ENCODE measurements around the gene BANP. TPM values are rescaled to one million over a fixed set of nuclear protein-coding genes. Genes with fewer than 3 reads are reported as not detected.
A peak's percentile ranks its signal among the peaks of the same experiment; 100 is the strongest.

Gene BANP
- total RNA-seq, 8 experiments from 2014 or later, result 12.9 to 28.1 (median 18.5) TPM

DNA sequence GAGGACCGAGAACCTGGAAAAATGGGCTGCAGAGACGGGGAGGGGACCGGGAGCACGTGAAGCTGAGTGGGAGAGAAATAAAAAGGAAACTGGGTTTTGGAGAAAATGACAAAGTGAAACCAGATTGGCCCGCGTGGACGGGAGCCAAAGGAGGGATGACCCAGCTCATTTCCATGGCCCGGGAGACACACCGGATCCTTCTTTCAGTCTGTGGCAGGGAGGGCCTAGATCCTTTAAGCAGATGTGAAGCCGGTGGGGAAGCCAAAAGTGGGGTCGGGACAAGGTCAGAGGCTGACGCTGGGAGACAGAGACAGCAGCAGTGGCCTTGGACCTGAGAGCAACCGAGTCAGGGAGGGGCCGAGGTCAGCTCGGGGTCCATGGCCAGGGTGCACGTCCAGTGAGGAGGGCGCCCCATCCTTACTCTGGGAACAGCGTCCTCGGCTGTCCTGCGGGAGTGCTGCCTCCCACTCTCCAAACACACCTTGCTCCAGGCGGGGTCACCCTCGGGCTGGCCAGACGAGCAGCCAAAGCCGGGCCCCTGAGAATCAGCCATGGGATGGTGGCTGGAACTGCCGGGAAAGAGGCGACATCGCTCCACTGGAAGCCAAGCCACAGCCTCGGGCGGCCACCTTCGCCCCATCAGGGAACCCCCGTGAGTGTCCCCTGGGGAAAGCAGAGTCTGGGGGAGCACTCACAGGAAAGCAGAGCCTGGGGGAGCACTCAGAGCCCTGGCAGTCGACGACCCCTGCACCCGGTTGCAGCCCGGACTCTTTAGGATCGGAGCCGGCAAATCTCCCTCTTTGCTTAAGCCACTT lies 32.2 kb upstream of the BANP start:
- peaks cover 9 to 13% of the 10 kb centered on the region in 2 donors for H3K4me1 ChIP-seq (replicated peaks in 1 of 2)
- peak in 2 of 8 experiments; percentile 73 to 82 for ATAC-seq (replicated peaks in 6 of 8)
- no peak overlapping the region for H3K4me3 ChIP-seq
- no peak overlapping the region for H3K27ac ChIP-seq
- WGBS, 10 experiments, result 16 to 91% (median 57%) methylated on average over 1 to 9 of the region's 37 CpGs; no CpG with 5 or more reads in 2 of the 10 experiments
- in situ Hi-C loops (cut with MboI; ENCODE audit: low pct_unique_long_range_greater_than_20kb in 2 of 9, low sequenced_read_pairs in 9 of 9, unreplicated experiment in 9 of 9), result no loop called here

DNA sequence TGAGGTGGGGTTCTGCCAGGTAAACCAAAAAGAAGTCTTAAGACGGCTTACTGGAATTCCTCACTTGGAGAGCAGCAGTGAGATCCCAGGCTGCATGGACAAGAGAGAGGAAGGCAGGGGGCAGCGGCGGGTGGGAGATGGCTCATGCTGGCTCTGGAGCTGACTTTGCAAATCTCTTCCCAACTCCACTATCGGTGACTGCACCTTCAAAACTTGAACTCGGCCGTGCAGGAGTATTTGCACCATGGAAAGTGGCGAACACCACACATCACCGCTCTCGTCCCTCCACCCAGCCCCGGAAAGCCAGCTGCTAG lies 31.6 kb upstream of the BANP start:
- 70 to 100% (median 90%) methylated on average over 1 to 7 of the region's 10 CpGs; no CpG with 5 or more reads in 5 of the 10 experiments for whole genome bisulfite sequencing, 10 experiments
- Histone ChIP-seq H3K4me1 (replicated peaks in 1 of 2) (peaks cover 15 to 18% of the 10 kb centered on the region in 2 donors), H3K4me3 (no peak overlapping the region), H3K27ac (no peak overlapping the region)
- in situ Hi-C loops (cut with MboI; ENCODE audit: low pct_unique_long_range_greater_than_20kb in 2 of 9, low sequenced_read_pairs in 9 of 9, unreplicated experiment in 9 of 9), result no loop called here
- no peak for ATAC-seq (replicated peaks in 6 of 8)

DNA sequence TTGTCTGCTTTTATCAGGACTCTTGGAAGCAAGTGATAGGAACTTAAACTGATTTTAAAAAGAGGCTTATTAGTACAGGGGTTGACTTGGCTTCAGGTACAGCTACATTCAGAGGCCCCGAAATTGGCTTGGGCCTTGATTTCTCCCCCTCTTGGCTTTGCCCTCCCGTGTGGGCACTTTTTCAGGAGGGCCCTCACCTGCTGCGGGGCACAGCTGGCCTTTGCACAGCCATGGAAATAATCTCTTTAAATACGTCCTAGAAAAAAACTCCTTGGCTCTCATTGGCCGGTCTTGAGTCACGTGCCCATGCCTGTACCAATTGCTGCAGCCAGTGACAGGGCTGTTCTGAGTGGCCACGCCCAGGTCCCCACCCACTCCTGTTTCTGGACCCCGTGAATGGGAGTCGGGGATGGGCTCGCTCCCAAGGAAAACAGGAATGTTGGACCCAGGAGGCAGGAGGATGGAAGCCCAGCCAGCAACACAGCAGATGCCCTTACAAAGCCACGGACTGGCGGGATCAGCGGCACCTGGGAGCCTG lies 29.9 kb upstream of the BANP start:
- no peak overlapping the region for H3K27ac ChIP-seq
- in situ Hi-C loops (cut with MboI; ENCODE audit: low pct_unique_long_range_greater_than_20kb in 2 of 9, low sequenced_read_pairs in 9 of 9, unreplicated experiment in 9 of 9), result no loop called here

DNA sequence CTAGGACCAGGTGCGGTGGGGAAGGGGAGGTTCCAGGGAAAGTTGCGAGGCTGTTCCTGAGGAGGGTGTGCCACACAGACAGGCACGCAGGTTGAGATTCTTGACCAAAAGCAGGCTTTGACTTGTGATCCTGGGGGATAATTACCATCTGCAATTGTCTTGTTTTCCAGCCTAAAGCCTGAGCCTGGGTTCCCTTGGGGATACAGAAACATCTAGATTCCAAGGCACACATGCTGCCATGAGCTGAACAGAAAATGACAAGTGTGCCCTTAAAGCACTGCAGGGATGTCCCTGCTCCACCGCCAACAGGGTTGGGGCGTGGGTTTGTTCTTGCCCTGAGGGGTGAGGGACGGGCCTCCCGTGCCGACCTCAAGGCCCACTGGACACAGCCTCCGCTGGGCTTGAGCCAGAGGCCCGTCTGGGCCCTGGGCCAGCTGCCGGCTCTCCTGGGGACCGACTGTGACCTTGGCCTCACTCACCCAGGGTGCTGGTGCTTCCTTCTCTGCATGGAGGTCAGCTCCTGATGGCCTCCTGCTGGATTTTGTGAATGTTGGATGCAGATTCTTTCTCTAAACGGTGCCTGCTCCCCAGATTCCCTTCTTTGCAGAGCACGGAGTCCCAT lies 28.9 kb upstream of the BANP start:
- Histone ChIP-seq H3K4me3 (no peak overlapping the region), H3K27ac (peak overlapping the region in 1 of 2 donors; percentile 11), H3K4me1 (replicated peaks in 1 of 2) (peaks cover 22 to 26% of the 10 kb centered on the region in 2 donors)
- ATAC-seq (replicated peaks in 6 of 8), result peak in 1 of 8 experiments; percentile 9
- in situ Hi-C loops (cut with MboI; ENCODE audit: low pct_unique_long_range_greater_than_20kb in 2 of 9, low sequenced_read_pairs in 9 of 9, unreplicated experiment in 9 of 9), result no loop called here
- WGBS, 10 experiments, result 46 to 100% (median 90%) methylated on average over 1 to 10 of the region's 14 CpGs; no CpG with 5 or more reads in 7 of the 10 experiments

More for the DNA sequence above, 29.9 kb upstream of the BANP start:
- 82 to 100% (median 100%) methylated on average over 1 to 6 of the region's 13 CpGs; no CpG with 5 or more reads in 3 of the 10 experiments for WGBS, 10 experiments
- ATAC-seq (replicated peaks in 6 of 8), result peak in 1 of 8 experiments; percentile 31
- no peak overlapping the region for H3K4me3 ChIP-seq
- H3K4me1 ChIP-seq (replicated peaks in 1 of 2), result peaks cover 22 to 26% of the 10 kb centered on the region in 2 donors

DNA sequence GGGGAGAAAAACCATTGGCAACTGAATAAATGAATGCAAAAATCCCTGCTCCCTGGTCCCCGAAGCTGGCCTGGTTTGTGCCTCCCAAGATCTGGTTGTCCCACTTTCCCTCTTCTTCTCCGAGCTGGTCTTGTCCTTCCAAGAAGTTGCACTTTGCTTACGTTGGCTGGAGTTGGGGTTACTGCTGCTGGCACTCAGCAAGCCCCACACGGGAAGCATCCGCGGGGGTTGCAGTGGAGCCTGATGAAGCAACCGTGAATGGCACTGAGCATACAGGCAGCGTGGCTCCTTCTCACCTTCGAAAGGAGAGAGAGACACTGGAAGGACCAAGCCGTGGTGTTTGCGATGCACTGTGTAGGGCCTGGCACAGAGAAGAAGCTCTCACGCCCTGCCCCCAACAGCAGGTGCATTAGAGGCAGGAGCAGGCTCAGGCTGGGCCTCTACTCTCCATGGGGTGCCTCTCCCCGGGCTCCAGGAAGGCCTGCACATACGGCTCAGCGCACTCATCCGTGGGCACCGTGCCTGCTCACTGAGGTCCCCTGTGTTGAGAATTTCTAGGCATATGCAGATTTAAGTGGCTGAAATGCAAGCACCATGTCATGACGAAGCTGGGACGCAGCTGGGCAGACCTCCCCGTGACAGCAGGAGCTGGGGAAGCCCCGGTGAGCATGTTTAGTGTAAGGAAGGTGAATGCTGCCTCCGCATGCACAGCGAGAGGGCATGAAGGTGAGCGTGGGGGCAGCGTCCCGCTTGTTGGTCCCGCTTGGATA lies 27.0 kb upstream of the BANP start:
- Histone ChIP-seq H3K27ac (peak overlapping the region; percentile 15 to 42), H3K4me3 (no peak overlapping the region), H3K4me1 (replicated peaks in 1 of 2) (peaks cover 22 to 26% of the 10 kb centered on the region in 2 donors)
- ATAC-seq (replicated peaks in 6 of 8), result peak in 6 of 8 experiments; percentile 49 to 74 (median 68)
- WGBS, 10 experiments, result 40 to 87% (median 70%) methylated on average over 1 to 17 of the region's 27 CpGs; no CpG with 5 or more reads in 1 of the 10 experiments
- in situ Hi-C loops (cut with MboI; ENCODE audit: low pct_unique_long_range_greater_than_20kb in 2 of 9, low sequenced_read_pairs in 9 of 9, unreplicated experiment in 9 of 9), result no loop called here

DNA sequence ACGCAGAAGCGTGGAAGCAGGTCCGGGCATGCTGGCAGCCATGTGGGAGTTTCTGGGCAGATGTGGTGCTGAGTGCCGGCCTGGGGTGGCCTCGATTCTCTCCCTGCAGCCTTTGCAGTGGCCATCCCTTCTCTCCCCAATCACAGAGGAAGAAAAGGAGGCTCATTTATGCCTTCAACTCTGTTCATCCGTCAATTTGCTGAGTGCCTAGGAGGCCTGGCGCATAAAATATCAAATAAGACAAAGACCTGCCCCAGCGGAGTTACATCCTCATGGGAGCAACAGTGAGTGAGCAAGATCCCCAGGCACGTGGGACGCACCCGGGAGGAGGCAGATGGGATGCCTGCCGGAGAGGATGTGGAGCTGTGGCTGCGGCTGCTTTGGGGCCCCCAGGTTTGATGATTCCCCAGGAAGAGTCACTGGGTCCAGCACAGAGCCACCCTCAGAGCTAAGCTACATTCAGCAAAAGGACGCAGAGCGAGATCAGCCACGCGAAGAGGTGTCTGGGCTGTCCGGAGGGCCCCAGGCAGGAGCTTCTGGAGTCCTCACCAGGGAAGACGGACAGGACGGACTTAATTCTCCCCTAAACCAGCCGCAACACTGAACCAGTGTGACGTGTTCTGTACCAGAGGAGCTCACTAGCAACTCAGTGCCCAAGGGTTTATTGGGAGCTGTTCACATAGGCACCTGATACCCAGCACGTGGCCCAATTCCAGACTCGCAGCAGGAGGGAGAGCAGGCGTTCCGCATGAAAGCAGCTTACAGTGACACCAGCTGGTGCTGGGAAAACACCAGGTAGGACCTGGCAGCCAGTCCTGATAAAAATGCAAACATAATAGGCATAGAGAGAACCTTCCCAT lies 26.2 kb upstream of the BANP start:
- 50 to 95% (median 80%) methylated on average over 1 to 15 of the region's 26 CpGs; no CpG with 5 or more reads in 3 of the 10 experiments for WGBS, 10 experiments
- no peak overlapping the region for H3K4me3 ChIP-seq
- in situ Hi-C loops (cut with MboI; ENCODE audit: low pct_unique_long_range_greater_than_20kb in 2 of 9, low sequenced_read_pairs in 9 of 9, unreplicated experiment in 9 of 9), result no loop called here
- peak in 5 of 8 experiments; percentile 48 to 74 (median 69) for ATAC-seq (replicated peaks in 6 of 8)
- peak overlapping the region; percentile 15 to 42 for H3K27ac ChIP-seq
- peaks cover 22 to 26% of the 10 kb centered on the region in 2 donors for H3K4me1 ChIP-seq (replicated peaks in 1 of 2)

DNA sequence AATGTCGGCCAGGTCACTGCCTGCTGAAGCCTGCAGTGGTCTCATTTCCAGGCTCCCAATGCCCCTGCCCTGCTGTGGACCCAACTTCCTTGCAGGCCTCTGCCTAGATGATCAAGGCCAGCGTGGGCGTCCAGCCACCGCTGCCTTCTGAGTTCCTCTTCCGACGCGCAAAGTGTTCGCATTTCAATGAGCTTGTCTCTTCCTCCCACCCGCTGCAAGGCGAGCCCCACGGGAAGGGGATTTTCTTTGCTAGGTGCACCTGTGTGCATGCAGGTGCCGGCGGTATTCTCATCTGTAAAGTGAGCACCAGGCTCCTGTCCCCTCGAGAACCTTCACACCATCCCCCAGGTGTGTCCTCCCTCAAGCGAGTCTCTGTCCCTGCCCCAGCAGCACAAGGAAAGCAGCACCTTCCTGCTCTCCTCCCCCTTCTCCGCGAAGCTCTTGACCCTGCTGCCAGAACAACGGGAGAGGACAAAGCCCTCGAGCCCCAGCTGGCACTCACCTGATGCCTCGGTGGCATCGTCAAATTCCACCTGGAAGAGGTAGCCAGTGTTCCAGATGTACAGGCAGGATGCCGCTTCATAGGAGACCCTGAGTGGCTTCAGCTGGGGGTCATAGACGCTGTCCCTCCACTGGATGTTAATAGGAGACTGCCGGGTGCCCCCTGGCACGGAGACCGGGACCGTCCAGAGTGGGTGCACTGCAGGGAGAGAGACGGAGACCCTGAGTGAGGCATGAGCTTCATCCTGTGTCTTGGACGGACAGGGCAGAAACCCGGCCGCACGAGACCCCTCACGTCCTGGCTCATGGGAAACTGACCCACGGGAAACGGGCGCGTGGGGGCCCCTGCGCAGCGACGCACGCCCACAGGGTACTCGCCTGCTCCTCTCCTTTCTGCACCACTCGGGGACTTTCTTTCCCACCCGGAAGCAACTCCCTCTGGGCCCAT lies 24.7 kb upstream of the BANP start:
- ATAC-seq (replicated peaks in 6 of 8), result no peak
- 50 to 92% (median 76%) methylated on average over 1 to 9 of the region's 44 CpGs; no CpG with 5 or more reads in 1 of the 10 experiments for WGBS, 10 experiments
- in situ Hi-C loops (cut with MboI; ENCODE audit: low pct_unique_long_range_greater_than_20kb in 2 of 9, low sequenced_read_pairs in 9 of 9, unreplicated experiment in 9 of 9), result no loop called here
- peaks cover 25 to 26% of the 10 kb centered on the region in 2 donors for H3K4me1 ChIP-seq (replicated peaks in 1 of 2)
- H3K27ac ChIP-seq, result no peak overlapping the region
- no peak overlapping the region for H3K4me3 ChIP-seq

DNA sequence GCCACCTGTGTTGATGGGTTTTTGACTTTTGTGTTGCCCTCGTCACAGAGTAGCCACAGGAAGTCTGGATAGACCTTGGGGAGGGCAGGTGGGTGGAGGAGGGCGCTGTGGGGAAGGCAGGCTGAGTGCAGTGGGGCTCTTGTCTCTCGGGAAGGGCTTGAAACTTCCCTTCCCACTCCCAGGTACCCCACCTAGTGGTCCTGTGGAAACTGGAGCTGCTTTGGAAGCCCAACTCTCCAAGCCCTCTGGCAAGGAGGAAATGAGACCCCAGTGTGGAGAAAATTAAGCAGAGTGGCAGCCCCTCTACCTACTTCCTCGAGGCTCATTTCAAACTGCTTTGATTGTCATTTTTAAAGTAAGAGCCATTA lies 24.1 kb upstream of the BANP start:
- 68% methylated on average over 3 of the region's 4 CpGs; no CpG with 5 or more reads in 9 of the 10 experiments for WGBS, 10 experiments
- in situ Hi-C loops (cut with MboI; ENCODE audit: low pct_unique_long_range_greater_than_20kb in 2 of 9, low sequenced_read_pairs in 9 of 9, unreplicated experiment in 9 of 9), result no loop called here

DNA sequence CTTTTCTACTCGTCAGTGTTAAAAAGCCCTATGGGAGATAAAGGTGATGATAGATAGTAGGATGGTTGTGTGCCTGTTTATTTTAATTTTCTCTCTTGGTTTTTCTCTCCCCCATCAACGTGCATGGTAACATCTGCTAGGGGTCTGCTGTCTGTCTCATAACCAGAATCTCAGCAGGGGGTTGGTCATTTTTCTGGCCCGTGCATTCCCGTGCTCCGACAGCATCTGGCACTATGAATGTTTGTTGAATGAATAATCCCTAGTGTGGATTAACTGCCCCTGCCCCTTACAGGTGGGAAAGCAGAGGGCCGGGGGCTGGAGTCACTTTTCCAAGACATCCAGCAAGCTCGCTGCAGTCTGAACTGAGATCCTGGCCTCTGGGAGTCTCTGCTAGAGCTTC lies 21.2 kb upstream of the BANP start:
- peaks cover 9 to 10% of the 10 kb centered on the region in 2 donors for H3K4me1 ChIP-seq (replicated peaks in 1 of 2)
- H3K27ac ChIP-seq, result no peak overlapping the region
- 18 to 100% (median 51%) methylated on average over 1 to 6 of the region's 7 CpGs; no CpG with 5 or more reads in 2 of the 10 experiments for WGBS, 10 experiments
- ATAC-seq (replicated peaks in 6 of 8), result no peak
- no peak overlapping the region for H3K4me3 ChIP-seq
- in situ Hi-C loops (cut with MboI; ENCODE audit: low pct_unique_long_range_greater_than_20kb in 2 of 9, low sequenced_read_pairs in 9 of 9, unreplicated experiment in 9 of 9), result no loop called here

More for the DNA sequence above, 24.1 kb upstream of the BANP start:
- H3K4me3 ChIP-seq, result no peak overlapping the region
- H3K27ac ChIP-seq, result no peak overlapping the region
- ATAC-seq (replicated peaks in 6 of 8), result no peak
- H3K4me1 ChIP-seq (replicated peaks in 1 of 2), result peaks cover 26 to 30% of the 10 kb centered on the region in 2 donors

DNA sequence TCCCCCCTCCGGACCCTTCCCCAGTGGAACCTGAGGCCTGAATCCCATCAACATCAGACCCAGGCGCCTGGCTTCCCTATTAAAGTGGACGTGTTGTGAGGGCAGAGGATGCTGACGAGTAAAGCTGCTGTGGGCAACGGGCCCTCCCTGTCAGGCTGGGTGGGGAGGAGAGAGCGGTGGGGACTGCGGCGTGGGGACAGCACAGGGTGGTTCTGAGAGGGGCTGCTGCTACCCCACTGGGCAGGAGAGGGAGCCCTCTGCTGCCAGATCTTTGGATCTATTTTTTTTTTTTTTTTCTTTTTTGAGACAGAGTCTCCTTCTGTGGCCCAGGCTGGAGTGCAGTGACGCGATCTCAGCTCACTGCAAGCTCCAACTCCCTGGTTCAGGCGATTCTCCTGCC lies 20.8 kb upstream of the BANP start:
- H3K27ac ChIP-seq, result no peak overlapping the region
- WGBS, 10 experiments, result 10 to 83% (median 31%) methylated on average over 1 to 5 of the region's 11 CpGs; no CpG with 5 or more reads in 5 of the 10 experiments
- peak; percentile 35 to 75 (median 44) for ATAC-seq (replicated peaks in 6 of 8)

DNA sequence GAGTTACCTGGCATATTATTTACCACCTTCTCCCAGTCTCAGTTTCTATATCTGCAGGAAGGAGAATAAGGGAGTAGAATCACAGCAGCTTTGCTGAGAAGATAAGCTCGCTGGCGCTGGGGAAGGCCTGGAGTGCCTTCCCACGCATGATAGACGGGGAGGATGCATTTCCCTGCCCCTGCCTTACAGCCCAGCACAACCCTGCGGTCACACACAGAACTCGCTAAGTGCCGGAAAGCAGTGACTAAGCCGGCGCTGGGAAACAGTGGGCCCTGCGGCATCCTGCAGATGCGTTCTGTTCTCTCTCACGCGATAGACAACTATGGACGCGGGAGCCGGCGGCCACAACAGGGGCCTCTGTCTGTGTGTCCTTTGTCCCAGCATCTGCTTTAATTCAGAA lies 19.7 kb upstream of the BANP start:
- 45 to 100% (median 86%) methylated on average over 2 to 11 of the region's 17 CpGs; no CpG with 5 or more reads in 3 of the 10 experiments for WGBS, 10 experiments
- in situ Hi-C loops (cut with MboI; ENCODE audit: low pct_unique_long_range_greater_than_20kb in 2 of 9, low sequenced_read_pairs in 9 of 9, unreplicated experiment in 9 of 9), result no loop called here
- no peak overlapping the region for H3K27ac ChIP-seq
- peaks cover 5% of the 10 kb centered on the region in 2 donors for H3K4me1 ChIP-seq (replicated peaks in 1 of 2)
- no peak overlapping the region for H3K4me3 ChIP-seq
- peak in 5 of 8 experiments; percentile 85 to 93 (median 86) for ATAC-seq (replicated peaks in 6 of 8)

More for the DNA sequence above, 20.8 kb upstream of the BANP start:
- in situ Hi-C loops (cut with MboI; ENCODE audit: low pct_unique_long_range_greater_than_20kb in 2 of 9, low sequenced_read_pairs in 9 of 9, unreplicated experiment in 9 of 9), result no loop called here
- peaks cover 5% of the 10 kb centered on the region in 2 donors for H3K4me1 ChIP-seq (replicated peaks in 1 of 2)
- no peak overlapping the region for H3K4me3 ChIP-seq

Measured in motor neuron (in vitro differentiated cells).